ENCODE measurements around the gene AIFM1.

GRCh38 chrX:130118441-130119311, 47.0 kb downstream of the AIFM1 start:
- TF ChIP-seq TAF1 (IDR thresholded peaks at IDR 0.05; ENCODE audit: borderline replicate concordance, low read depth, low read length) (no peak), EZH2phosphoT487 (IDR thresholded peaks at IDR 0.05; ENCODE audit: borderline replicate concordance, low read depth) (no peak), CTCF (IDR thresholded peaks at IDR 0.05) (no peak), MXI1 (IDR thresholded peaks at IDR 0.05; ENCODE audit: low read depth, low read length) (no peak), MAX (IDR thresholded peaks at IDR 0.05; ENCODE audit: low read depth) (no peak)
